Ishikawa (cell line): ENCODE data around the gene FCAMR.

Experiments used
- CREB1 ChIP-seq: IDR thresholded peaks from 2 replicates; pipeline ENCODE4 v1.6.1; 2012; ENCODE audit warnings: low read depth
- EGR1 ChIP-seq: IDR thresholded peaks from 2 replicates; pipeline ENCODE4 v1.6.1; 2012
- EP300 ChIP-seq: IDR thresholded peaks from 2 replicates; pipeline ENCODE4 v1.6.1; 2012; ENCODE audit warnings: borderline replicate concordance
- MAX ChIP-seq: IDR thresholded peaks from 2 replicates; pipeline ENCODE4 v1.6.1; 2012
- NFIC ChIP-seq: IDR thresholded peaks from 2 replicates; pipeline ENCODE4 v1.6.1; 2012
- REST ChIP-seq: IDR thresholded peaks from 2 replicates; pipeline ENCODE4 v1.6.1; 2012; ENCODE audit warnings: low read depth, mild to moderate bottlenecking
- TCF12 ChIP-seq: IDR thresholded peaks from 2 replicates; pipeline ENCODE4 v1.6.1; 2012; ENCODE audit warnings: low read depth
- YY1 ChIP-seq: IDR thresholded peaks from 2 replicates; pipeline ENCODE4 v1.6.1; 2012; ENCODE audit warnings: low read depth

- no peak for TF ChIP-seq MAX
- TF ChIP-seq REST: no peak
- no peak for TF ChIP-seq YY1
- no peak for TF ChIP-seq CREB1
- TF ChIP-seq NFIC: no peak
- no peak for TF ChIP-seq TCF12
- TF ChIP-seq EGR1: no peak
- TF ChIP-seq EP300: no peak
Measured at GRCh38 chr1:206953626-206954025, 16.6 kb downstream of the FCAMR start.
